Skeletal muscle tissue (tissue), 4 donors: ENCODE data around the gene FAM72C. TPM values are rescaled to one million over a fixed set of nuclear protein-coding genes. Genes with fewer than 3 reads are reported as not detected.
"Not testable (repeated sequence)": the region's sequence is repeated elsewhere in the genome, so short reads cannot be mapped to it uniquely, and the experiment has no call there.

Experiments
- H3K27ac ChIP-seq: one replicate; pipeline ENCODE4 v1.7.0; 2013; ENCODE audit warnings: mild to moderate bottlenecking, low read depth, low read length, inconsistent platforms
- H3K27me3 ChIP-seq, 3 donors: one replicate each; pipeline ENCODE4 v1.7.0; 2013; ENCODE audit warnings: low read length in 3 of 3; ENCODE audit not compliant: control insufficient read depth in 3 of 3, insufficient read depth in 3 of 3
- H3K36me3 ChIP-seq, 3 donors: one replicate each; pipeline ENCODE4 v1.7.0; 2013; ENCODE audit warnings: low read length in 3 of 3; ENCODE audit not compliant: control insufficient read depth in 3 of 3, insufficient read depth in 3 of 3
- H3K4me1 ChIP-seq, 3 donors: one replicate each; pipeline ENCODE4 v1.7.0; 2013; ENCODE audit warnings: low read length in 3 of 3, mild to moderate bottlenecking in 3 of 3; ENCODE audit not compliant: control insufficient read depth in 3 of 3, insufficient read depth in 3 of 3
- H3K4me3 ChIP-seq, 3 donors: one replicate each; pipeline ENCODE4 v1.7.0; 2013; ENCODE audit warnings: low read length in 3 of 3
- H3K9ac ChIP-seq, 3 donors: one replicate each; pipeline ENCODE4 v1.7.0; 2013; ENCODE audit warnings: low read length in 3 of 3, mild to moderate bottlenecking in 3 of 3, moderate library complexity in 2 of 3, low read depth in 1 of 3
- H3K9me3 ChIP-seq, 3 donors: one replicate each; pipeline ENCODE4 v1.7.0; 2013; ENCODE audit warnings: low read length in 3 of 3; ENCODE audit not compliant: control insufficient read depth in 3 of 3
- total RNA-seq: library from RNA; depleted of rRNA; stranded (reverse); fragments of >200 nt; gene quantifications from one replicate; pipeline ENCODE4 v1.2.3, GENCODE V29; 2014
- donor health status: Osteomylitis.

FAM72C gene
- total RNA-seq: not detected

DNA sequence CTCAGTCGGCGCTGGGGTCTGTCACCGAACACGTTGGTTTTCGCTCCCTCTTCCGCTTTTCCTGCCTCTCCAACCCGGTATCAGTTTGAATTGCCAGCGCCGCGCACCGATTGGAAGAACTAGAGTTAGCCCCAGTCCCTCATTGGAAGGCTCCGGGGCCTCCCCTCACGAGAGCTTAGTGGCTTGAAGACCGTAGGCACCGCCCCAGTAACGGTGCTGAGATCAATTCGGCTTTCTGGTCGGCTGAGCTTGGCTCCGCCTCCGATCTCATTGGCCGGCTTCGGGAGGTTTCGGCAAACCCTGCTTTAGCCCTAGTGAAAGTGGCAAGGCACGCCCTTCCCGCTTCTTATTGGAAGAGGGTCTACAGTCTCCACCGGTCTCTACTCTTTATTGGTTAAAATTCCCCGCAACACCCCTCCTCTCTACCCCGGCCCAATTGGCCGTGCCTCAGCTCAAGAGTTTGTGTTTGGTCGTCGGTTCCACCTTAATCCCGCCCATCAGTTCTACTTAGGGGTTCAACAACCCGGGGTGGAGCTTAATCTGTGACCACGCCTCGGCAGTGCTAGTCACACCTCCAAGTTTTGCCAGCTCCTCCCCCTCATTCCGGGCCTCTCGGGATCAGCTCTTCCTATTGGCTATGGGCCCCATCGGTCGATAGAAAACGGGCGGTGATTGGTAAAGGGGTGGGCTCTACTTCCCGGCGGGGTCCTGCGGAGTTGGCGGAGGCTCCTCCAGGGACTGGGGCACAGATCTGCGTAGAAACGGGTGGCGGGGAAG lies at the start of gene FAM72C:
Gene FAM72C (minus strand): TSS at position 63 of the 777 bp plus-strand sequence. CDS start 845 bp downstream, outside the sequence.
- not testable (repeated sequence) for H3K4me1 ChIP-seq, H3K9me3 ChIP-seq, H3K27ac ChIP-seq, H3K4me3 ChIP-seq, H3K27me3 ChIP-seq, H3K9ac ChIP-seq, H3K36me3 ChIP-seq

DNA sequence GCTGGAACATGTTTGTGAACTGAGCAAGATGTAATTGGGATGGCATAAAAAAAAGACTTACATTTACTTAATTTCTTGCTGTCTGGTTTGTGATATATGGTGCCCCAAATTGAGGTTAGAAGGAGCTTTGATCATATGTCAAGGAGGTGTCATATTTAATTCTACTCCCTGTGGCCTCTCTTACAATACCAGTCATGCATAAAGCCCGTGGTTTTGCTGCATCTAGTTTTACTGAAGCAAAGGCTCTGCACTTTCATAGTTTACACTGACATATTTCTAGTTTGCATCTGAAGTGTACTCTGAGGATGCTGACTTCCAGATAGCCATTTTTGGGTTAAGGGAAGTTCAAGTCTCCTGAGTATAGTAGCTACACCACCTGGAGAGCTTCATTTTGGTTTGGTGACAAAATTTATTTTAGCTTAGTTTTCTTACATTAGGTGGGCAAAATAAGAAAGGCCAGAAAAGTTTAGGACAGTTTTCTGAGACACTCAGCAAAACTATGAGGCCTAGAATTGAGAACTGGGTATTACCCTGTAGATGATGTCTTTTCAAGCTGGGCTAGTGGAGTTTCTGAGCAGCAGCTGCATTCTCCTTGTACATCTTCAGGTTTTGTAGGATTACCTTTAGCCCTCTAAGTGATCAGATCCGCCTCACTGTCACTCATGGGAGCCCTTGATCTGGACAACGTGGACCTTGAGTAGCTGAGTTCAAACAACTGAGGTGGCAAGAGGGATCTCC lies 48.4 kb upstream of the FAM72C start:
- H3K36me3 ChIP-seq, H3K4me3 ChIP-seq, H3K9ac ChIP-seq, H3K27me3 ChIP-seq, H3K27ac ChIP-seq, H3K9me3 ChIP-seq, H3K4me1 ChIP-seq: not testable (repeated sequence)

DNA sequence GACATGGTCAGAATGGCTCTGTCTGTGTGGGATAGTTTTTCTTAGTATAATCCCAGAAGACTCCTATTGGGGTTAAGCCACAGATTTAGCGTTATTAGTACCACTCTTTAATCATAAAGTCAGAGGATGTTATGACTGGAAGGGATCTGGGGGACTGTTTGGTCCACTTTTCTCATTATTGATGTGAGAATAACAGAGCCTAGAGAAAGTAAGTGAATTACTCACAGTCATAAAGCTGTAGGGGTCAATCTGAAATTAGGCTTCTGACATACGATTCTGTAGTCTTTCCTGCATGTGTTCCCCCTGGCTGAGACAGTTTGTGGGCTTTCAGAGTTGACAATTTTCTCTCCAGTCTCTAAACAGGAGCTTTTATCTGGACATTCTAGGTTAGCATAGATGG lies 47.3 kb upstream of the FAM72C start:
- H3K4me1 ChIP-seq, H3K9me3 ChIP-seq, H3K27ac ChIP-seq, H3K36me3 ChIP-seq, H3K27me3 ChIP-seq, H3K4me3 ChIP-seq, H3K9ac ChIP-seq: not testable (repeated sequence)

DNA sequence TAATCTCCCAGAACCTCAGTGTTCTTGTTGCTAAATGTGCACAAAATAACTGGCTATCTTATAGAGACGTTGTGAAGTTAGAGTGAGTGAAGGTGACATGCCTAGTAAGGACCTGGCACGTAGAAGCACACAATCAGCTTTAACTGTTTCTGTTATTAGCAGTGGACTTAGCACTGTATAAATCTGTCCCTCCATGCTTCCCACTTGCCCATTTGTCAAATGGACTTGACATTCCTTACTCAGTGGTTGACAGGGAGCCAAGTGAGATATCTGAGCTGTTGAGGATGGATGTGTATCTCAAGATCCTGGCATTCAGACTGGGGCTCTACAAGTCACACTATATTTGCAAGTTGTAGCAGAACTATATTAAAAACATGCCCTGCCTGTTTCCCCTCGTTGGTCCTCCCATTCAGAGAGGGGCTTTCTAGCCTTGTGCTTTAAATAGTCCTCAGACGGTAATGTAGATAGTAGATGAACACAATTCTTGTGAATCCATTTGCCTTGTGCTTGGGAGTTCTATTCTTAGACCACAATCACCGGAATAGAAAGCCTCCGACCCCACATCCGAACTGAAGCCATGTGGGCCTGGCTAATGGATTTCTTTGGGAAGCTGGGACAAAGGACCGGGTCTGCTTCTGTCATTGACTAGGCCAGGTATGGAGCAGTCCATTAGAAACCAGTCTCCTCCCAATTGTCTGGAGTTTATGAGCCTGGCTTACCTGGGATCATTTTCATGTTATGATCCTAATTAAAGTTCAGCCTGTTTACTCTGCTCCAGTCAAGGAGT lies 43.6 kb upstream of the FAM72C start:
- H3K9me3 ChIP-seq, H3K27ac ChIP-seq: not testable (repeated sequence)

DNA sequence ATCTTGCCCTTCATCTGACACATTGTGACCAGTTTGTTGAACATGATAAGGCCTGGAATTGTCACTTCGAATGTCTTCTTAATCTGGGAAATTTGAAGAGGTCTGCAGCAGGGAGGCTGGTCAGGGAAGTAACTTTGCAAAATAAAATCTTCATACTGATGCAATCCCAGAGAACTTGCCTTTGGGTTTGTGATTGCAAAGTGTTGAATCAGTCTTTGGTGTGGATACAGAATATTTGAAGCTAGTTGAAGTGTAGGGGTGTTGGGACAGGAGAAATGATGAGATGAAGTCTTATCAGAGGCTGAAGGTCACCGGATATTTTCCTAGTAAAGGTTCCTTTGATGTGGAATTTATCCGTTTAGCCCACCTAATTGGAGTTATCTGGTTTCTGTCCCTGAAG lies 42.7 kb upstream of the FAM72C start:
- not testable (repeated sequence) for H3K27me3 ChIP-seq, H3K4me3 ChIP-seq, H3K36me3 ChIP-seq, H3K4me1 ChIP-seq, H3K9ac ChIP-seq, H3K27ac ChIP-seq, H3K9me3 ChIP-seq

More for the DNA sequence above, 43.6 kb upstream of the FAM72C start:
- not testable (repeated sequence) for H3K9ac ChIP-seq, H3K27me3 ChIP-seq, H3K4me3 ChIP-seq, H3K36me3 ChIP-seq, H3K4me1 ChIP-seq

DNA sequence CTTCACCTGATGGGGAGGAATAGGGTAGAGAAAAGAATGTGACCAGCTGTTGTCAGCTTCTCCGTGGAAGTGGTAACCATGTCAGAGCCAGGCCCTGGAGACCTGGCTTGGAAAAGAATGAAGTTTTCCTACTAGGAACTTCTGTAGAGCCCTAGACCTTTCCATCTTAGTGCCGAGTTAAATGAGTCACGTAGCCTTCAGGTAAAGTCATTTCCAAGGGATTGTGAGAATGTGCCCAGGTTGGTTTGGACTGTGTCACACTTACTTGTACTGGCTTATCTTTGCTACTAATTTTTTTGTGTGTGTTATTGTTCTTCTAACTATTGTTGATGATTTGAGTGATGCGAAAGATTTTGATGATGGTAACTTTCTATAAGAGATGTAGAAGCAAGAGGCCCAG lies 42.3 kb upstream of the FAM72C start:
- H3K4me1 ChIP-seq, H3K9ac ChIP-seq, H3K36me3 ChIP-seq, H3K4me3 ChIP-seq, H3K27ac ChIP-seq, H3K27me3 ChIP-seq, H3K9me3 ChIP-seq: not testable (repeated sequence)

DNA sequence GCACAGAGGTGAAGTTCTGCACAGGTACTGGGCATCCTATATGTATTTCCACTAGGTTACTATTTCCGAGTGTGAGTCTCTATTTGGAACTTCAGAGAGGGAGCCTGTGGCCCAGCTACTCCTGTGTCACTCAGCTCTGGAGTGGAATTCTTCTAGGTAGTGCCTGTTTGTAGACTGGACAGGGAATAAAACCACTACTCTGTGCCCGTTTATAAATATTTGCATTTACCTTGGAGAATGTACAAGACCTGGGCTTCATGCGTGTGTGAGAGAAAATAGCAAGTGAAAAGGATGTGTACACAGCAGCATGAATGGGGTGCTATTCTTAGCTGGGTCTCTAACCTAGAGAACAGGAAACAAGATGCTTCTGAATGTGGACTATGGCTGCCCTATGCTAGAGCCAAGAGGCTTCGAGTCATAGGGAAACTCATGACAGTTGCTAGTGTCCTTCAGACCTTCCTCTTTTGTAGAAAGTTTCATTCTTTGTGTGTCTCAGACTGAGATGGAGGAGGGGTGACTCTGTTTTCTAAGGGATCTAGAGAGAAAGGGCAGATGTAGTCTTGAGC lies 40.5 kb upstream of the FAM72C start:
- H3K9ac ChIP-seq, H3K9me3 ChIP-seq, H3K4me3 ChIP-seq, H3K27ac ChIP-seq, H3K36me3 ChIP-seq, H3K27me3 ChIP-seq, H3K4me1 ChIP-seq: not testable (repeated sequence)

DNA sequence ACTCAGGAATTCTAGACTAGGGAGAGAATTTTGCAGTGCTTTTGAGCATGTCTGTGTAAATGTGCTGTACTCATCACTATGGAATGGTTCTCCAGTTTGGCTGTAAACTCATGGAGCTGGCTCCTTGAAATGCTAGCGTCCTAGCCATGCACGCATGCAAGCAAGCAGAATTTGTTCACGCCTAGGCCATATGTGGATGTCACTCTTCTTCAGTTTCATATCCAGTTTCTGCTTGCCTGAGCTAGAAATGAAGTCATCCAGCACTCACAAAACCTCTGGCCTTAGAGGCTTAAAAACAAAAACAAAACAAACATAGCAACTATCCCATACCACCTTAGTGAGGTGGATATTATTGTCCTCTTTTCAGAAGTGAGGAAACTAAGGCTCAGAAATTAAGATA lies 37.6 kb upstream of the FAM72C start:
- not testable (repeated sequence) for H3K27ac ChIP-seq, H3K4me3 ChIP-seq, H3K27me3 ChIP-seq, H3K9ac ChIP-seq, H3K36me3 ChIP-seq, H3K4me1 ChIP-seq, H3K9me3 ChIP-seq

DNA sequence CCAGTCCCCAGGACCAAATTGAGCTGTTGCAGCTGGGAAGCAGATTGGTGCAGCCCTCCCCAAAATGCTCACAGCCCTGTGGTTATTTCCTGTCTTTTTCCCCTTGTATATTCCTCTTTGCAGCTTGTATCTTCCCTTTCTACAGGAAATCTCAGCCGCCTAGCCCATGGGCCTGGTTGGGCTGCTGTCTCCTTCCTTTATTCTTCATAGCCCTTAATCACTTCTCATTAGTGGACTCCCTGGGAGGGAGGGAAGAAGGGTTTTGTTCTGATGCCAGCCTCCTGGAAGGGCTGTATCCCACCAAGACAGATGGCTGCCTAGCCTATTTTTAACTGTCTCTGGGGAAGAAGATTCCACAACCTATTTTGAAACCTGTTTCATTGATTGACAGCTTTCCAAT lies 32.5 kb upstream of the FAM72C start:
- H3K4me1 ChIP-seq, H3K36me3 ChIP-seq, H3K9me3 ChIP-seq, H3K27ac ChIP-seq, H3K27me3 ChIP-seq, H3K4me3 ChIP-seq, H3K9ac ChIP-seq: not testable (repeated sequence)
